ENCODE data around the gene ZNF502.

- no peak for TF ChIP-seq POLR2A (IDR thresholded peaks at IDR 0.05; ENCODE audit: control extremely low read depth in 1 of 2, low read depth in 2 of 2, low read length in 2 of 2)
- TF ChIP-seq CTCF (IDR thresholded peaks at IDR 0.05; ENCODE audit: control extremely low read depth in 1 of 3, insufficient read depth in 1 of 3, low read depth in 1 of 3, low read length in 3 of 3), result no peak
- no peak for TF ChIP-seq EZH2 (IDR thresholded peaks at IDR 0.05; ENCODE audit: low read depth, low read length, severe bottlenecking)
- TF ChIP-seq EP300 (IDR thresholded peaks at IDR 0.05; ENCODE audit: borderline replicate concordance in 1 of 2, low read depth in 2 of 2, low read length in 2 of 2), result no peak
- TF ChIP-seq POLR2AphosphoS5 (IDR thresholded peaks at IDR 0.05; ENCODE audit: low read depth, low read length), result no peak
- TF ChIP-seq CHD7 (IDR thresholded peaks at IDR 0.05; ENCODE audit: insufficient replicate concordance, low read length), result no peak
- no peak for TF ChIP-seq SIRT6 (IDR thresholded peaks at IDR 0.05; ENCODE audit: low read length)
Observed at GRCh38 chr3:44762690-44763089, 50.2 kb downstream of the ZNF502 start.

All from H1 (cell line).